ENCODE measurements around the gene HAGHL. TPM values are rescaled to one million over a fixed set of nuclear protein-coding genes. Genes with fewer than 3 reads are reported as not detected.
A peak's percentile ranks its signal among the peaks of the same experiment; 100 is the strongest.

Gene HAGHL
- total and polyA plus RNA-seq, 2 of the 8 experiments (the other 6 are each of a cell fraction or from before 2014, with no cell fraction given) = 26.6 to 26.9 TPM

DNA sequence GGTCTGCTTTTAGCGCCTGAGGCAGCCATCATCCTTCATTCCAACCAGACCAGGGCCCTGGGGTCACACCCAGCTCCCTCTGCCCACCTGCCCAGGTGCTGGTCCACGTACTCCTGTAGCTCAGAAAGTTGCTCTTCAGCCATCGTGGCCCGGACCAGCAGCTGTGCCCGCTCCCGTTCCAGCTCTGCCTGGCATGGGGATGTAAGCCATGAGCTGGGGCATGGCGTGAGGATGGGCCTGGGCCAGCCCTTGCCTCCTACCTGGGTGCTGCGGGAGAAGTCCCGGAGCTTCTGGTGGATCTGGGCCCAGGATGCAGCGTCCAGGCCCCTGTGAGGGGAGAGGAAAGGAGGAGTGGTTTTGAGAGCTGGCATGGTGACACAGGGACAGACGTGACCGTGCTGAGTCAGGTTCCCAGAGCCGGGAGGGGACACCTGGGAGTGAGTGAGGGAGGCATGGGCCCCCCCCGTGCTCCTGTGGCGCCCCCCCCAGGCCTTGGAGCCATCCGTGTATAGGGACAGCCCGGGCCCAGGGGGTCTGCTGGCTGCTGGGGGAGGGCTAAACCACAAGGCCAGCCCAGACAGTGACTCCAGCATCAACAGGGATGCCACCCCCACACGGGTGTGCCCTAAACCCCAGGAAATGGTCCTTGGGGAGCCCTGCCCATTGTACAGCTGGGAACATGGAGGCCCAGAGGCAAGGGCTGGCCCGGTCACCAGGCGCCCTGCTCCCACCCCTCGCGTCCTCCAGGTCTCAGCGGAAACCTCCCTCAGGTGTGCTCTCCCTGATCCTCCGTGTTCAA, 3.9 kb upstream of the HAGHL start:
- Histone ChIP-seq H3K56ac (replicated peaks; ENCODE audit: insufficient read length, low read depth, low read length) (no peak overlapping the region), H2BK120ac (replicated peaks; ENCODE audit: low read depth, low read length) (no peak overlapping the region), H4K20me1 (replicated peaks in 1 of 2; ENCODE audit: control insufficient read depth in 1 of 2, insufficient read depth in 2 of 2, low read length in 2 of 2) (peaks cover 4 to 19% of the 10 kb centered on the region in 2 experiments), H2AFZ (ENCODE audit: low read length) (no peak overlapping the region), H3K4me2 (ENCODE audit: insufficient read depth in 1 of 2, low read depth in 2 of 2, low read length in 2 of 2) (no peak overlapping the region), H4K91ac (replicated peaks; ENCODE audit: insufficient read length, low read length) (no peak overlapping the region), H3K18ac (ENCODE audit: extremely low read depth, low read length) (no peak overlapping the region), H3K9ac (replicated peaks in 1 of 4; ENCODE audit: extremely low read depth in 1 of 4, low read depth in 3 of 4, low read length in 3 of 4) (no peak overlapping the region), H2BK5ac (ENCODE audit: low read depth, low read length) (no peak overlapping the region), H3K23me2 (ENCODE audit: low read depth, low read length) (peaks cover 22% of the 10 kb centered on the region; the same call in 1 of the 2 replicates), H3K4ac (replicated peaks; ENCODE audit: insufficient read length, low read depth, low read length) (no peak overlapping the region), H3K9me3 (ENCODE audit: insufficient read depth in 2 of 2, low read depth in 1 of 2, low read length in 1 of 2) (no peaks in the 10 kb centered on the region; a peak in 1 of 4 replicates), H4K5ac (ENCODE audit: insufficient read length, low read depth, low read length) (no peak overlapping the region), H3K27ac (ENCODE audit: low read depth, low read length) (no peak overlapping the region), H4K8ac (ENCODE audit: extremely low read depth, insufficient read depth, low read length) (peak overlapping the region; percentile 51; the same call in 1 of the 2 replicates), H2BK12ac (ENCODE audit: low read depth, low read length) (no peak overlapping the region), H3K14ac (ENCODE audit: insufficient read length) (no peak overlapping the region), H2BK15ac (ENCODE audit: low read length) (no peak overlapping the region), H3K27me3 (replicated peaks in 1 of 4; ENCODE audit: control insufficient read depth in 3 of 4, extremely low read depth in 1 of 4, insufficient read depth in 3 of 4, low read length in 3 of 4) (peaks cover 0 to 22% (median 5%) of the 10 kb centered on the region in 4 experiments; a peak in 4 of 7 replicates), H3K23ac (ENCODE audit: insufficient read length) (no peak overlapping the region), H3K4me3 (ENCODE audit: extremely low read depth in 1 of 4, insufficient read depth in 2 of 4, low read depth in 3 of 4, low read length in 4 of 4) (no peak overlapping the region), H3K79me1 (ENCODE audit: low read depth, low read length) (no peaks in the 10 kb centered on the region), H3K79me2 (ENCODE audit: control insufficient read depth in 1 of 2, insufficient read depth in 2 of 2, low read length in 2 of 2) (no peaks in the 10 kb centered on the region), H3K36me3 (ENCODE audit: control insufficient read depth in 2 of 4, insufficient read depth in 4 of 4, low read length in 3 of 4) (peaks cover 0 to 6% (median 0%) of the 10 kb centered on the region in 4 experiments; a peak in 1 of 8 replicates), H2BK20ac (ENCODE audit: low read length) (no peak overlapping the region), H2AK5ac (ENCODE audit: low read depth, low read length) (no peak overlapping the region), H3K4me1 (replicated peaks in 1 of 4; ENCODE audit: control insufficient read depth in 3 of 4, insufficient read depth in 4 of 4, low read length in 3 of 4) (peaks cover 0 to 25% (median 14%) of the 10 kb centered on the region in 4 experiments; a peak in 5 of 7 replicates)
- WGBS, 2 experiments (ENCODE audit: extremely low coverage in 1 of 2, insufficient coverage in 1 of 2, insufficient read length in 1 of 2, insufficient replicate concordance in 2 of 2, low coverage in 1 of 2, low lambda C conversion rate in 2 of 2, missing lambda C conversion rate in 1 of 2) = 95% methylated on average over 23 of the region's 24 CpGs; no CpG with 5 or more reads in 1 of the 2 experiments
- FAIRE-seq (no peak), DNase-seq (ENCODE audit: low read depth in 1 of 2, low spot score in 2 of 2) (no peak)
- CTCF ChIA-PET (ENCODE audit: partially characterized antibody) = interaction anchor here (0.6 to 35.8 kb wide), 5 partner anchors 6 to 62 kb away, joined by 3 to 977 read pairs (median 424); partner anchors contain the start of genes ANTKMT, CCDC78, CHTF18 and CIAO3
- POLR2A ChIA-PET (ENCODE audit: partially characterized antibody) = interaction anchor here (0.7 to 23.0 kb wide), 12 partner anchors 4 to 609 kb away, joined by 3 to 353 read pairs (median 7); partner anchors contain the start of genes ANTKMT, CCDC78, CHTF18 and CIAO3
- no peak for TF ChIP-seq EGR1 (IDR thresholded peaks at IDR 0.05; ENCODE audit: borderline replicate concordance, low read depth, low read length)
- TF ChIP-seq RBBP5 (IDR thresholded peaks at IDR 0.05; ENCODE audit: borderline replicate concordance, low read depth, low read length) = no peak
- no peak for TF ChIP-seq JUN (IDR thresholded peaks at IDR 0.05; ENCODE audit: low read depth, low read length)
- TF ChIP-seq ASH2L (IDR thresholded peaks at IDR 0.05; ENCODE audit: low read length) = no peak

Measured in H1 (cell line).